Body of pancreas (tissue), 4 donors: Measurements from ENCODE around the gene PRICKLE4.

Experiments used
- POLR2A ChIP-seq, 3 donors: fragments of 450-650 bp; IDR thresholded peaks; one replicate each; pipeline ENCODE4 v1.6.1; 2016; ENCODE audit warnings: antibody characterized with exemption in 3 of 3, mild to moderate bottlenecking in 2 of 3
- TF ChIP-seq, protein P1 (sequence below), 7 experiments: fragments of 450-650 bp in 4 of 7; fragments of 200-600 bp in 3 of 7; sonication (generic) in 3 of 7; IDR thresholded peaks; one replicate each; pipeline ENCODE4 v1.5.1; 2016 to 2019; ENCODE audit warnings: antibody characterized with exemption in 7 of 7

DNA sequence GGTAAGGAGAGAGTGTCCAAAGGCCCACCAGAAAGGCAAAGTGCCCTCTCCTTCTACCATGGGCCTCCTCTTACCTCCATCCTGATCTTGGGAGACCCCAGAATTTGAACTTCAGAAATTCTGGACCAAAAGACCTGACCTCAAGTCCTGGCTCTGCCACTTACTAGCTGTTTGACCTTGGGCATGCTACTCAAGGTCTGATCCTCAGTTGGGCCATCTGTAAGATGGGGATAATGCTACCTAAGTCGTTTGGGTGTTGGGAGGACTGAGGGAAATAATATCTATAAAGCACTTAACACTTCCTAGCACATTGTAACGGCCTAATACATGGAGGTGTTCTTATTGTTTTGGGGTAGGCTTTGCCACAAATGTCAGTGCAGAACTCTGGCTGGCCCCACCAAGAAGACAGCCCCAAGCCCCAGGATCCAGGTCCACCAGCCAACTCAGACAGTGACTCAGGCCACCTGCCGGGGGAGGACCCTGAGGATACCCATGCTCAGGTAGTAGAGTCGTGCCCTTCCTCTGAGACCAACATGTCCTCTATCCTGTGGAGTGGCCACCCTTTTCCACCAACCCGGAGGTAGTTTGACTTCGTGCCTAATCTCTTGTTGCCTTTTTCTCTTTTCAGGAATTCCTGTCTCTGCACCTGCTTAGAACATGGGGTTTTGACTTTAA lies 2.7 kb downstream of the PRICKLE4 start:
- TF ChIP-seq, protein P1, sequence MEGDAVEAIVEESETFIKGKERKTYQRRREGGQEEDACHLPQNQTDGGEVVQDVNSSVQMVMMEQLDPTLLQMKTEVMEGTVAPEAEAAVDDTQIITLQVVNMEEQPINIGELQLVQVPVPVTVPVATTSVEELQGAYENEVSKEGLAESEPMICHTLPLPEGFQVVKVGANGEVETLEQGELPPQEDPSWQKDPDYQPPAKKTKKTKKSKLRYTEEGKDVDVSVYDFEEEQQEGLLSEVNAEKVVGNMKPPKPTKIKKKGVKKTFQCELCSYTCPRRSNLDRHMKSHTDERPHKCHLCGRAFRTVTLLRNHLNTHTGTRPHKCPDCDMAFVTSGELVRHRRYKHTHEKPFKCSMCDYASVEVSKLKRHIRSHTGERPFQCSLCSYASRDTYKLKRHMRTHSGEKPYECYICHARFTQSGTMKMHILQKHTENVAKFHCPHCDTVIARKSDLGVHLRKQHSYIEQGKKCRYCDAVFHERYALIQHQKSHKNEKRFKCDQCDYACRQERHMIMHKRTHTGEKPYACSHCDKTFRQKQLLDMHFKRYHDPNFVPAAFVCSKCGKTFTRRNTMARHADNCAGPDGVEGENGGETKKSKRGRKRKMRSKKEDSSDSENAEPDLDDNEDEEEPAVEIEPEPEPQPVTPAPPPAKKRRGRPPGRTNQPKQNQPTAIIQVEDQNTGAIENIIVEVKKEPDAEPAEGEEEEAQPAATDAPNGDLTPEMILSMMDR (IDR thresholded peaks at IDR 0.05) = no peak
- no peak for TF ChIP-seq POLR2A (IDR thresholded peaks at IDR 0.05)
